NCI-H1930 (cell line): ENCODE results near the gene OPTC.
"Not testable (repeated sequence)": the region's sequence is repeated elsewhere in the genome, so short reads cannot be mapped to it uniquely, and the experiment has no call there.

Experiments
- DNase-seq, 2 experiments: peaks; one replicate each; lab custom pipeline; 2025; lab: John Stamatoyannopoulos, UW

OPTC gene, protein sequence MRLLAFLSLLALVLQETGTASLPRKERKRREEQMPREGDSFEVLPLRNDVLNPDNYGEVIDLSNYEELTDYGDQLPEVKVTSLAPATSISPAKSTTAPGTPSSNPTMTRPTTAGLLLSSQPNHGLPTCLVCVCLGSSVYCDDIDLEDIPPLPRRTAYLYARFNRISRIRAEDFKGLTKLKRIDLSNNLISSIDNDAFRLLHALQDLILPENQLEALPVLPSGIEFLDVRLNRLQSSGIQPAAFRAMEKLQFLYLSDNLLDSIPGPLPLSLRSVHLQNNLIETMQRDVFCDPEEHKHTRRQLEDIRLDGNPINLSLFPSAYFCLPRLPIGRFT

DNA sequence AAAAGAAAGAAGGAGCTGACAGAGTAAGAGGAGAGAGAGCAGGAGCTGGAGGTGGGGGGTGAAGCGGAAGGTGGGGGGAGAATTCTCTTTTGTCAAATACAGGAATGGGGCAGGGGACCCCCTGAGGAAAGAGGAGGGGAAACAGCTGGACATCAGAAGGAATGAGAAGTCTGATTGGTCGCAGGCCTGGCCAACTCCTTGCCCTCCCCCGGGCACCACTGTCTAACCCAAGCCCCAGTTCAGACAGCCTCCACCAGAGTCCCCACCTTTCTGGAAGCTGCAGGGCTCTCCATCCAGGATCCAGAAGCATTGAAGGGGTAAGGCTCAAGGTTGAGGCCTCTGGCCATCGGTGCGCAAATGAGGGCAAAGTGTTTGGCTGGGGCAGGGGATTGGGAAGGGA lies at the start of gene OPTC:
OPTC (plus strand) TSS at position 253 of the 400 bp plus-strand sequence. CDS start 1,853 bp downstream, outside the sequence.
- no peak for DNase-seq

DNA sequence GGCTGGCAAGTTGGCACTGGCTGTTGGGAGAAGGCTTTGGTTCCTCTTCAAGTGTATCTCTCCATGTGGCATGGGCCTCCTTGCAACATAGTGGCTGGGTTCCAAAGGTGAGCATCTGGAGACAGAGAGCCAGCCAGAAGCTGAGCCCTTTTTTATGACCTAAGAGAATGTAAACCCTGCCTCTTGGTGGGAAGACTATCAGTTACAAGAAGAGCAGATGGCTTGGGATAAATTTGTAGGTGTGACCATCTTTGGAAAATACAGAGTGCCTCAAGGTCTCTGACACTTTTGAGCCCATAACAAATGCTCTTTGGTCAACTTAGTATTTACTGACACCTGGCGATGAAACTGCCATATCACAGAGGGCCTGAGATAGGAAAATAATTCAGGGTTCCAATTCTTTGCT lies 49.8 kb upstream of the OPTC start:
- DNase-seq = no peak

DNA sequence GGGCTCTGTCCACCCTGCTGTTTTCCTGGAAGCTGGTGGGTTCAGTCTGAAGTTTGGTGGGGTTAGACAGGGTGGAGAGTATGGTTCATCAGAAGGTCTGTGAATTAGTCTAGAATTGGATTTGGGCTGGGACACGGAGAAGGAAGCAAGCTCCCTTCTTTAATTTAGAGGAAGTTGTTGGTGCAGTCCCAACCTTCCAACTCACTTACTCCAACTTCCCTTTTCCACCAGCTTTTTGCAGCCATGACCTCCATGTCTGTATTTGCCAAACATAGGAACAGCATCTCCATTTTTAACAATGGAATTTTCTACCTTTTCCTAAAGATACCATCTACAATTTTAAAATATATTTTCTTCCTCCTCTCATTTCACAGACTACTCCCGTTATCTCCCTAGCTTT lies 46.8 kb upstream of the OPTC start:
- no peak for DNase-seq

DNA sequence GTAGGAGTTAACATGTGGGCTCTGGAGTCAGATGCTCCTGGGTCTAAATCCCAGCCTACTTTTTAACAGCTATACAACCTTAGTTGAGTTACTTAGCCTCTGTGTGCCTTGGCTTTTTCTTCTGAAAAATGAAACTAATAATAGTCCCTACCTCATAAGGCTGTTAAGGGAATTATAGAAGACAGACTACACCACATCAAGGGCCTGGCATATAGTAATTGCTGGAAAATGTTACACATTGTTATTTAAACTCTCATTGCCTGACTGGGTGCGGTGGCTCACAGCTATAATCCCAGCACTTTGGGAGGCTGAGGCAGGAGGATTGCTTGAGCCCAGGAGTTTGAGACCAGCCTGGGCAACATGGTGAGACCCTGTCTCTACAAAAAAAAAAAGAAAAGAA lies 46.4 kb upstream of the OPTC start:
- not testable (repeated sequence) for DNase-seq

DNA sequence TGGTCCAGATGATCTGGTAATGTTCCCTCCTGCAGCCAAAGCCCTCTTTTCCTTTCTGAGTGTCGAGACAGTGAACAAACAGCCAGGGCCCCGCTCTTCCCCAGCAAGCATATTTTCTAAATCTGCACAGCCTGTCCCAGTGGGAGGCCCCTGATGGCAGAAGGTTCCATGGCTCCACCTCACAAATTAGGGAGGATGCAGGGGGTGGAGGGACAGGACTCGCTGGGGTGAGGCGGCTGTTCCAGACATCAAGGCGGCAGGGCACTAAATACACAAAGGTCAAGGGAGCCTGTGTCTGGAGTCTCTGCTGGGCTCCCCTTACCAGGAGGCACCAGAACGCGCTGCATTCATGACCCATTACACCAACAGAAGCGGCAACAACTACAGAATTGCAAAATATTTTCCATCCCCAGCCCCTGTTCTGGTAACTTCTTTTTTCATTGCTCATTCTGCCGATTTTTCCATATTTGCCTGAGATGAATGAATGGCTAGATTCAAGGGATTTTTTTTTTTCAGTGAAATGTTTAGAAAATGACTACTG lies 45.4 kb upstream of the OPTC start:
- no peak for DNase-seq

DNA sequence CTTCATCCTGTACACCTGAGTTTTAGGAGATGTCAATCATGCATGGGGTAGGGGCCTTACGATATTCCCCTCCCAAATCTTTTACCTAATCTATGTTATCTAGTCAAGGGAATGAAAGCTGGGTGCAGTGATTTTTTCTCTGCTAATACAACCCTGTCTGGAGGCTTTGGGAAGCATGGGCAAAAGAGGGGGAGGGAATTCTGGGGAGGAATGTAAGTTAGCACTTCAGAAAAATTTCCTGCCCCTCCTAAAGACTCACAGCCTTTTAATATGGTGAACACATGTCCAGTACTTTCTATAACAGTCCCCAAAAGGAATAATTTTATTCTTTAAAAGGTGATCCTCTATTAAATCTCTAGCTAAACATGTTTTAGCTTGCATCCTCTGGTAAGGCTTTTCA lies 44.0 kb upstream of the OPTC start:
- DNase-seq = no peak

DNA sequence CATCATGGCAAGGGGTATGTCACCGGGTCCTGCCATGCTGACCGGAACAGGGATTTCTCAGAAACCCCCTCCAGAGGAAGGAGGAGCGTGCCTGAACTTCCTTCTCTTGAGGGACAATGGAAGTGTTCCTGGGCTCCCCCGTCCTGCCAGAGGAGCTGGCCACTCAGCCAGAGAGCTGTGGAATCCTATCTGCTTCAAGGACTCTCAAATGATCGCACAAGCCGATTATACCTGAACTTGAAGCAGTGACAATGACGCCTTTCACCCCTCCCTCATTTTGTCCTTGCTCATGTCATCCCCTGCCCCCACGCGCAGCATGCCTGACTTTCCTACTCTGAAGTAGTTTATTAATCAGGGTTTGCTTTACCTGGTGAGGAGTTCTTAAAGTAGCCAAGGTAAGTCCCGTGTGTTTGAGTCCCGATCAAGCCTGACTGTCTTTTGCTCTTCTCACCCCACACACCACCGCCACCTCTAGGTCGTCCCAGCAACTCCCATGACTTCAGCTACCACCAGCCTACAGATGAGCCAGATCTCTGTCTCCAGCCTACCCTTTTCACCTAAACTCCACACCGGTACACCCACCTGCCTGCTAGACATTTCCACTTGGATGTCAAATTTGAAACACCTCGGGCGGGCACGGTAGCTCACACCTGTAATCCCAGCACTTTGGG lies 43.3 kb upstream of the OPTC start:
- no peak for DNase-seq

DNA sequence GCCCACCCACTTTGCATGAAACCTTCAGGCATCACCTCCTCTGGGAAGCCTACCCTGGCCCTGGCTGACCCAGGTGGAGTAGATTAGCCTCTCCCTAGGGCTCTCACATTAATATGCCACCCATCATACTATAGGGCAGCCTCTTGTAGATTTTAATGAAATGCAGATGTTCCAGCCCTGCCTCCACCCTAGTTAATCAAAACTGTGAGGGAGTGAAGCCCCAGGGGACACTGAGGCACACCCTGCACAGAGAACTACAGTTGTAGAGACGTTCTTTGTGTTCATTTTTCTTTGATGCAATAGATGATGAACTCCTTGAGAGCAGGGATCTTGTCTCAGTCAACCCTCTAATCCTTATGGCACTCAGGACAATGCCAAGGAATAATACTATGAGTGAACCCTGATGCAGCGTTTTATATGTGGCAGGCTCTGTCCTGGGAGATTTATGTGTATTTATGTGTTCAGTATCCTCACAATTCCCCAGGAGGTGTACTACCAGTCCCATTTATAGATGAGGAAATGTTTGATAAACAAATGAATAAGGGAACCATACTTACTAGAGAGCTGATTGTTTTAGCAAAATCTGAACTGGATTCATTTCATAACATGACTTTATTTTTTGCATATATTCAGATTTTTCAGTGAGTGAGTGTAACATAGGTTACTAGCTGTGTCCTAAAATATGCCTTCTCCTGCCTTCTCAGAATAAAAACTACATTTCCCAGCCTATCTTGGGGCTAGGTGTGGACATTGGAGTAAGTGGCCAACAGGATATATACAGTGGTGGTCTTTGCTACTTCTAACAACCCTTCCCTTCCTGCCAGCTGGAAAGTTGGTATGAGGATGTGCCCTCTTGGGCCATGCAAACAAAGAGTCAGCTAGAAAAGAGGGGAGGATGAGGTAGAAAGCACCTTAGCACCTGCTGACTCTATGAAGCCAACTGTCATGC lies 41.8 kb upstream of the OPTC start:
- DNase-seq = no peak

DNA sequence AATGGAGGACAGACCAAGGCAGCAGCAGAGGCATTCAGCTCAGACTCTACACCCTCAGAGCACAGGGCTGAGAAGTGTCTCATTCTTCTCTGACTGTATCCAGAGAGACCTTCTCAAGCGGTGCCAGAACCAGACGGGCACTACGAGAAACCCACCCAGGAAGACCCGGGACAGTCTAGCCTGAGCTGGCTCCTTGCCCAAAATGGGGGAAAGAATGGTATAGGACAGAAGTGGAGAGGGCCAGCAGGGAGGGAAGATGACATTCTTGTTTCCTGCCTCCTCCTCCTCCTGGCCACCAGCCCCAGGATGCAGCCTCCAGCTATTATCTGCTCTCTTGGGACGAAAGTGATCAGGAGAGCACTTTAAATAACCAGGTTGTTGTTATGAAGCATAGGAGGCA lies 40.9 kb upstream of the OPTC start:
- DNase-seq = no peak

DNA sequence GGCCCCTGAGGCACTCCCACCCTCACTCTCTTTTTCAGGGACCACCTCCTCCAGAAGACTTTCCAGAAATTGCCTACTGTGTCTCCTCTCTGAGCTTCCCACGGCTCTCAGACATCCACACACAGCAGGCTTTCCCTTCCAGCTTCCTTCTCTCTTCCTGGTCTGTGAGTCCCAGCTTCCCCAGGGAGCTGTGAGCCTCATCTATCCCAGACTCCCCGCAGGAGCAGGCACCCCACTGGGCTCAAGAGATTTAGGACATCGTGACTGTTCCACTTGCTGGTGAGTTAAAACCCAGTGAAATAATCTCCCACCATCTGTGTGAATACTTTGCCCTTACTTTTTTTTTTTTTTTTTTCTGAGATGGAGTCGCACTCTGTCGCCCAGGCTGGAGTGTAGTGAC lies 40.3 kb upstream of the OPTC start:
- no peak for DNase-seq

DNA sequence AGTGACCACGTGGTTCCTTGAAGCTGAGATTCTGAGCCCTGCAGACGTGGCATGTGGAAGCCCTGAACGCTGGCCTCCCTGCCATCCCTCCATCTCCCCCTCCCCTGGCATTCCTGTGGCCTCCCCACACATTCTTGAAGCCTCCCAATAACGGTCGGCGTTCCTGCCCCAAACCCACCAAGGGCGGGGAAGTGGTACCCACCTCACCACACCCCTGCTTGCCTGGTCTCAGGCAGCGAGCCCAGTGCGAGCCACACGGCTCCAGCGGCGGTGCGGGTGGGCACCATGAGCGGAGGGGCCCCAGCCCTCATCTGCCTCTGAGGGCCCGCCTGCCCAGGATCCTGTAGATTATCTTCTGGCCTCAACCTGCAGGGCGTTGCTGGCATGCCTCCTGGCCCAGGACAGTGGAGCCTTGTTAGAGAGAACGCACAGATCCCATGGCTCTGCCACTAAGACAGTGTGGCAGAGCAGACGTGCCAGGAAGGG lies 38.9 kb upstream of the OPTC start:
- DNase-seq = no peak

DNA sequence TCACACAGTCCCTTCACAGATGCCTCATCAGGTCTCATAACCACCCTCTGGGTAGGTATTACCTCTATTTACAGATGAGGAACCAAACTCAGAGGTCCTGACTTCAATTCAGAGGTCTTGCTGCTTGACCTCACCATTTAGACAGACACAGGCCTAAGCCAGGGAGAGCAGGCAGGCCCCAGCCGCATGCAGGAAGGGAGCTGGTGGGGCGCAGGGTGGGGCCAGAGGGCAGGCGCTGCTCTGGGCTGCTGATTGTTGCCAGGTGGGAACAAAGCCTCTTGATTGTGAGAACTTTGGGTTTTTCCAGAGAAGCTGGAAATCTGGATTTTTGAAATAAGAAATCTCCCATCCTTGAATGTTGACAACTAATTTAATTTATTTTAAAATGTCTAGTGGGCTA lies 38.2 kb upstream of the OPTC start:
- DNase-seq = no peak

DNA sequence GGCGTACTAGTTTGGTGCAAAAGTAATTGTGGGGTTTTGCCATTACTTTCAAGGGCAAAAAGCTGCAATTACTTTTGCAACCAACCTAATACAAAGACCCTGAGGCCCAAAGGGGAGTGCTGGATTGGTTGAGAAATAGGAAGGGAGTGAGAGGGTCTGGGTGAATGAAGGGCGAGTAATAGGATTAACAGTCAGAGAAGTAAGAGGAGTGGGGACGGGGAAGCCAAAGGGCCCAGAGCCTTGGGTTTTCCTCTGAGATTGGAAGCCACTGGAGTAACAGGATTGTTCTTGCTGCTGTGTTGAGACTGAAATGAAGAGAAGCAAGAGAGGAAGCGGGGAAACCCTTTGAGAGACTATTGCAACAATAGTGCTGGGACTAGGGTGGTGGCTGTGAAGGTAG lies 37.4 kb upstream of the OPTC start:
- DNase-seq = no peak

DNA sequence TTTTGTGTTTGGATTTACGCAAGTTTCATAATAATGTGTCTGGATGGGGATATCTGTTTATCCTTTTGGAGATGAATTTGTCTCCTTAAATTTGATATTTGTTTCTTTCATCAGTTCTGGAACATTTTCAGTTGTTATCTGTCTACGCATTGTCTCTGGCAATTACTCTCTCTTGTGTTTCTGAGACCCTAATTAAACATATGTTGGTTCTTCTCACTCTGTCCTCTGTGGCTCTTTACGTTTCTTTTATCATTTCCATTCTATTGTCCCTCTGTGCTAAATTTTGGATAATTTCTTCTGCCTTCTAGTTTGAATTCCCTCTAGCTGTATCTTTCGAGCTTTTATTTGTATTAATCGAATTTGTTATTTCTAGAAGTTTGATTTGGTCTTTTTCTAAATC lies 35.9 kb upstream of the OPTC start:
- DNase-seq = no peak

DNA sequence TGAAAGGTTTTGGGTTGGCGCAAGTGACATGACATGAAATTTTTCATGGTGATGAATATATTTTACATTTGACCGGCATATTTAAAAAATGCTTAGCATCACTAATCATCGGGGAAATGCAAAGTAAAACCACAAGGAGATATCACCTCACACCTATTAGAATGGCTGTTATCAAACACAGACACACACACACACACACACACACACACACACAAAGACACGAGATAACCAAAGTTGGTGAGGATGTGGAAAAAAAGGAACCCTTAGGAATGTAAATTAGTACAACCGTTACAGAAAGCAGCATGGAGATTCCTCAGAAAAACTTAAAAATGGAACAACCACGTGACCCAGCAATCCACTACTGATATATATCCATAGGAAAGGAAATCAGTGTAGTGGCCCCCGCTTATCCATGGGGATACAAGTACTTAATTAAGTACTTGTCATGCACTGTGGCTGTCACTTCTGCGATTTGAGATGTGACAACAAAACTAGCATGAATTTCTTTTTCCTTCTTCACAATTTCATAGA lies 34.2 kb upstream of the OPTC start:
- no peak for DNase-seq

DNA sequence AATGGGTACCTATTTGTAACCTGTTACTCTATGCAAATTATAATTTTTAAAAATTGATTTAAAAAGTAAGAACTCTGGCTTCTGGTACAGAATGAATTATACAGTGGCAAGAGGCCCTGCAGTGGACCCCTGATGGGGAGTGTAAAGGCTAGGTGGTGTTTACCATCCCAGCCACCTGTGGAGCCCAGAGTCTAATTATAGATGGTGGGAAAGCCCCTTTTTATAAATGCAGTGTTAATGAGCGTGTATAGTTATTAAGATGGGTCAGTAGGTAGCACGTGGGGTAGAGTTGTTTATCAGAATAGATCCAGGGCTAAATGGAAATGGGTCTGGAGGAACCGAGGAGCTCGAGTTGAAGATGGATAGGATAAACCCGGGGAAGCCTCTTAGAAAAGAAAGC lies 32.2 kb upstream of the OPTC start:
- no peak for DNase-seq

DNA sequence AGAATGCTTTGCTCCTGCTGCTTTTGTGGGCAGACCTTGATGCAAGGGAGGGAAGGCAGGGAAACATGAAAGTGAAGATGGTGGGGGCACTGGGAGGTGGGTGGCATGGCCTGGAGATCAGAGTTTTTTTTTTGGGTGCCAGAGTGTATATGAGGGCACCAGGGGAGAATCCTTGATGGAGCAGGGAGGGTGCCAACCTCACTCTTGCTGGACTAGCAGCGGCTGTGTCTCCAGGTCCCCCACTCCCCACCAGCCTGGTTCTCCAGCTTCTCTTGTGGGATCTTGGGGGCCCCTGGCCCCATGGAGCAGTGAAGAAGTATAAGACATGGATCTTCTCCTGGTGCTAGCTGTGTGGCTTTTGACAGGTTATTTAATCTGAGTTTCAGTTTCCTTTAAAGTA lies 31.8 kb upstream of the OPTC start:
- DNase-seq = no peak

DNA sequence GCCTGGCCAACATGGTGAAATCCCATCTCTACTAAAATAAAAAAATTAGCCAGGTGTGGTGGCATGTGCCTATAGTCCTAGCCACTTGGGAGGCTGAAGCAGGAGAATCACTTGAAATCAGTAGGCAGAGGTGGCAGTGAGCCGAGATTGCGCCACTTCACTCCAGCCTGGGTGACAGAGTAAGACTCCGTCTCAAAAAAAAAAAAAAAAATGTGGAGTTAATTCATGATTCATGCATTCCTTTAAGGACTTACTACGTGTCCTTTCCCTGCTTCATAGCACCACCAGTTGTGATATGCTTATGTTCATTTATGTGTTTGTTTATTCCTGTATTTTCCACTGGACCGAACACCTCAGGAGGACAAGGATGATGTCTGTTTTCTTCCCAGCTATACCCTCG lies 31.1 kb upstream of the OPTC start:
- DNase-seq = no peak

DNA sequence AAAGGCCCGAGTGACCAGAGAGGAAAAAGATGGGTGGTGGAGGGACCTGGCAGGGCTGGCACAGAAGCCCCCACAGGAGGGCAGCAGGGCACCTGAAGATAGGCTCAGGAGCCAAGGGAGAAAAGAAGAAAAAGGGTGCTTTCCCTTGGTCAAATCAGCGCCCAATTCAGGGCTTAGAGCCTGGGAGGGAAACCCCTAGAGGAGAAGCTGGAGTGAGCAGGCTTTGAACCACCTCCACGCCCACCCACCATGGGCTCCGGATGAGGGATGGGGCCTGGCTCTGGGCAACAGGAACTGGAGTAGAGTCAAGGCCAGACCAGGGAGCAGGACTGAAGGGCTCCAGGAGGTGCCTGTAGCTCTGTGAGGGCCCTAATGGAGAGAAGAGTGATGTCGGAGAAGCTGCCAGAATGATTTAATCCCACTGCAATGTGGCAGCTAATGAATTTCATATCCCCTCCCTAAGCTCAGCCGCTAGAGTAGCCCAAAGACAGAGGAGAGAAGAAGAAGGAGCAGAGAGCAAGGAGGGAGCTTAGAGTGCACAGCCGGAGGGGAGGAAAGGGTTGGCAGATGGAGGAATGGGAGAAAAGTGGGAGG lies 30.4 kb upstream of the OPTC start:
- no peak for DNase-seq

DNA sequence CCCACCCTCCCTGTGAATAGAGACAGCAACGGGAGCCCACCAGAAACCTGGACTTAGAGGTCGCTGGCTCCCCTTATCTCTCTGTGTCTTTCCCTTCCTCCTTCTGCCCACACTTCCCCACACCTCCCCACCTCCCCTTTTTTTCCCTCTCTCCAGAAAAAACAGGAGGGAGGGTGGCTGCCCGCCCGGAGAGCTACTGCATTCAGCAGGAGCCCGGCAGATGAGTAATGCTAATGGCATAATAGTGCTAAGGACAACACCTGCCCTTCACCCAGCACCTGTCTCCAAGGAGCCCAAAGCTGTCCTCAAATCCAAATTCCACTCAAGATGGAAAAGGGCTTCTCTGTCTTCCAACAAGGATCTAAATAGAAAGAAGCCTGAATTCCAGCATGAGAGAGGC lies 29.7 kb upstream of the OPTC start:
- no peak for DNase-seq

DNA sequence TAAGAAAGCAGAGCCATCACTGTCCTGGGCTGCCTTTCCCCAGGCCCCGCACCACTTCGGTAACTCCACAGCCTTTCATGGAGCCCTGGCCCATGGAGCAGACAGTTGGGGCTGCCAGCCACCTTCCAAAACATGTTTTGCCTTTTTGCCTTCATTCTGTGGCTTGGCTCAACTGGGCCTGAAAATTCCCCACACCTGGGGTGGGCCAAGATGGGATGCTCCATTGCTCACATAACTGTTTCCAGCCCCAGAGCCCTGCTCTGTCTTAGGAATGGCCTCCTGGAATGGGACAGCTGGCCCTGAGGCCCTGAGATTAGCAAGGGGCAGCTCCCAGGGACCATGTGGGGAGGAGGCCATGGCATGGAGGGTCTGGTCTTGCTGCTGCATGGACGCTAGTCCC lies 29.2 kb upstream of the OPTC start:
- no peak for DNase-seq
